NCI-H748 treated with DMSO at 0.1 percent for 48 hours (cell line): Measurements from ENCODE around the gene LHFPL2.
"Not testable (repeated sequence)": the region's sequence is repeated elsewhere in the genome, so short reads cannot be mapped to it uniquely, and the experiment has no call there.

ENCODE experiments used
- DNase-seq: peaks from one replicate; lab custom pipeline; 2025; lab: John Stamatoyannopoulos, UW

Gene LHFPL2

DNA sequence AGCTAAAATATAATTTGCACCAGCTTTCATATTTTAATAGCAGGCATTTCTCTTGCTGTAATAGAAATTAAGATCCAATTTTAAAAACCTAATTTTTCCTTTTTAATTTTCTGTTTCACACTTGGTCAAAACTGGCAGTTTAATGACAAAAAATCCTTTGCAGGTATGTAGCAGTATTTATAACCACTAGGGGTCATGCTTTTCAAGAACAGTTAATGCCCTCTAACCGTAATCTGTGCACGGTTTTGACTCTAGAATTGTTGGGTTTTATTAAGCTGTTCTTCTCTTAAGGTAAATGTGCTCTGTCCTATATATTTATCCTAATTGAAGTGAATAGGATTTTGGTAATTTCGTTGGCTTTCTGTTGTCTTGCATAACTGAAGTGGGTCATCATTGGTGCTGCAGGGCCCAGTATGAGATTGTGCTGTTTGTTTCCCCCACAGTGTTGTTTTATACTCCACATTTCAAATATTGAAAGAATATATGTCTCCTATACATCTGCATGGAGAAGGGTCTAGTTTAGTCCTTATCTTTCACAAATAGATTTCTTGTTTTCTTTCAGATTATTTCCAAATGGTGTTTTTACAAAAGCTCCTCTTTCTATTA, 180.7 kb downstream of the LHFPL2 start:
- no peak for DNase-seq

DNA sequence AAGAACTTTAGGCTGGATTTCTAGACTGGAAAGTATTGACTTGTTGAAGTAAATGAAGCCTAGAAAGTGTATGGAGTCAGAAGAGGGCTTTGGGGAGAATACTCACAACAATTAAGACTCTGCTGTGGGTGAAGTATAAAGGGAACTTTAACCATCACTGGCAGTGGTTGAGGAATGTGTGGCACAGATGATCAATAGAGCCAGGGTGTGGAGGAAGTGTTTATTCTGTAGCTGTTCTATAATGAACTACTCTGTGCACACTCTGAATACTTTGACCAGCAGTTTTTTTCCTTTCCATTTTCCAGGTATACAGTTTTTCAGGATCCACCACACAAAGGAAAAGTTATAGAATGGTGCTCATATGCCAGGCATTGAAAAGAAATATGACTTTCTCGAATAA, 181.4 kb downstream of the LHFPL2 start:
- no peak for DNase-seq

DNA sequence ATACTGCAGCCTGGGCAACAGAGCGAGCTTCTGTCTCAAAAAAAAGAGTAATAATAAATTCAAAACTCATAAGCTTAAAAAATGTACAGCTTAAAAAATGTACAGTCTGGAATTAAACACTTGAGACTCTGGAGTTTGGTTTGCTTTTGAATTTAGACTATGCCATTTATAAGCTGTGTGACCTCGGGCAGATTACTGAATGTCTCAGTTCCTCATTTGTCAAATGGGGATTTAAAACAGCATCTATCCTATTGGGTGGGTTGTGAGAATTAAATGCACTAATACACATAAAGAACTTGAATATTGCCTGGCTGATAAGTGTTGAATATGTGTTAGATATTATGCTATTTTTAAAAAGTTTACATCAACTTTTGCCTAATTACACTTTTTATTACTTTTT, 189.7 kb downstream of the LHFPL2 start:
- no peak for DNase-seq

DNA sequence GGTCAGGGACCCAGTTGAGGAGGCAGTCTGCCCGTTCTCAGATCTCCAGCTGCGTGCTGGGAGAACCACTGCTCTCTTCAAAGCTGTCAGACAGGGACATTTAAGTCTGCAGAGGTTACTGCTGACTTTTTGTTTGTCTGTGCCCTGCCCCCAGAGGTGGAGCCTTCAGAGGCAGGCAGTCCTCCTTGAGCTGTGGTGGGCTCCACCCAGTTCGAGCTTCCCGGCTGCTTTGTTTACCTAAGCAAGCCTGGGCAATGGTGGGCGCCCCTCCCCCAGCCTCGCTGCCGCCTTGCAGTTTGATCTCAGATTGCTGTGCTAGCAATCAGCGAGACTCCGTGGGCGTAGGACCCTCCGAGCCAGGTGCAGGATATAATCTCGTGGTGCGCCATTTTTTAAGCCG, 191.1 kb downstream of the LHFPL2 start:
- DNase-seq, result not testable (repeated sequence)

DNA sequence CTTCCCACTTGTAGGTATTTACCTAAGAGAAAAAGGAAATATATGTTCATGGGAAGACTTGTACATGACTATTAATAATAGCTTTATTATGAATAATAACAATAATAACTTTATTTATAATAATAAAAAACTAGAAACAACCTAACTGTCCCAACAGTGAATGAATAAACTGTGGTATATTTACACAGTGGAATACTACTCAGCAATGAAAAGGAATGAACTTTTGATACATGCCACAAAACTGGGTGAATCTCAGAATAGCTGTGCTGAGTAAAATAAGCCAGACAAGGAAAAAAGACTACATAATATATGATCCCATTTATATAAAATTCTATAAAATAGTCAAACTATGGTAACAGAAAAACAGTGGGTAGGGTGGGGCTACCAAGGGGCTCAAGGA, 199.5 kb downstream of the LHFPL2 start:
- no peak for DNase-seq

DNA sequence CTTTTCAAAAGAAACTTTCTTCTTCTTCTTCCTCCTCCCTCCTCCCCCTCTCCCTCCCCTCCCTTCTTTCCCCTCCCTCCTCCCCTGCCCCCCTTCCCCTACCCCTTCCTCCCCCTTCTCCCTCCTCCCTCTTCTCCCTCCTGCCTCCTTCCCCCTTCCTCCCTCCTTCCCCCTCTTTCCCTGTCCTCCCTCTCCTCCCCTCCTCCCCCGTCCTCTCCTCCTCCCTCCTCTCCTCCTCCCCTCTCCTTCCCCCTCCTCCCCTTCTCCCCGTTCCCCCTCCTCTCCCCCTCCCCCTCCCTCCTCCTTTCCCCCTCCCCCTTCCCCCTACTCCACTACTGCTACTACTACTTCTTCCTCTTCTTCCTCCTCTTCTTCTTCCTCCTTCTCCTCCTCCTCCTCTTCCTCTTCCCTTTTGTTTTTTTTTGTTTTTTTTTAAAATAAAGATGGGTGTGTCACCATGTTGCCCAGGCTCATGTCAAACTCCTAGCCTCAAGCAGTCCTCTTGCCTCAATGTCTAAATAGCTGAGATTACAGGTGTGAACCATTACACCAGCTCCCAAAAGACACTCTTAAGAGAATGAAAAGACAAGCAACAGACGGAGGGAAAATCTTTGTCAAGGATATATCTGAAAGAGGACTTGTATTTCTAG, 200.7 kb downstream of the LHFPL2 start:
- no peak for DNase-seq
